Prostate gland (tissue), 2 donors: Measurements from ENCODE around the gene SMAGP. TPM values are rescaled to one million over a fixed set of nuclear protein-coding genes. Genes with fewer than 3 reads are reported as not detected.
A peak's percentile ranks its signal among the peaks of the same experiment; 100 is the strongest.
"Not testable (repeated sequence)": the region's sequence is repeated elsewhere in the genome, so short reads cannot be mapped to it uniquely, and the experiment has no call there.

Experiments
- DNase-seq: peaks from one replicate; pipeline ENCODE4 v3.0.0-alpha.2; 2019; ENCODE audit warnings: low spot score
- H3K27ac ChIP-seq, 2 donors: fragments of 200-600 bp; sonication (generic); 2 replicates each; pipeline ENCODE4 v1.5.1; 2017 to 2019
- H3K27me3 ChIP-seq: fragments of 200-600 bp; sonication (generic); replicated peaks from 2 replicates; pipeline ENCODE4 v1.5.1; 2019; ENCODE audit not compliant: insufficient read depth
- H3K36me3 ChIP-seq, 2 donors: fragments of 200-600 bp; sonication (generic); 1 replicate in 1 of 2; 2 replicates in 1 of 2; pipeline versions ENCODE4 v1.5.1 to v1.8.1; 2017 to 2019
- H3K4me1 ChIP-seq: fragments of 200-600 bp; sonication (generic); replicated peaks from 2 replicates; pipeline ENCODE4 v1.5.1; 2019
- H3K4me3 ChIP-seq, 2 donors: fragments of 200-600 bp; sonication (generic); 2 replicates each; pipeline ENCODE4 v1.5.1; 2017 to 2019
- H3K9me3 ChIP-seq: fragments of 200-600 bp; sonication (generic); 2 replicates; pipeline ENCODE4 v1.5.1; 2017
- POLR2A ChIP-seq: fragments of 450-650 bp; IDR thresholded peaks from one replicate; pipeline ENCODE4 v1.6.1; 2016; ENCODE audit warnings: antibody characterized with exemption, mild to moderate bottlenecking
- POLR2AphosphoS5 ChIP-seq: sonication (generic); formaldehyde crosslinking; IDR thresholded peaks from one replicate; pipeline ENCODE4 v1.6.1; 2017; ENCODE audit warnings: antibody characterized with exemption
- WGBS: methylation state at CpG from one replicate; pipeline ENCODE4 v1.1.5; 2018; 5-methylcytosine and 5-hydroxymethylcytosine counted together
- intact Hi-C: fragments of 100-400 bp; cut with DNase I; formaldehyde crosslinking; loops from one replicate; pipeline ENCODE4 v1.14.2; 2022
- total RNA-seq, 2 donors: library from RNA; depleted of rRNA; stranded (reverse); fragments of >200 nt; gene quantifications; one replicate each; pipeline ENCODE4 v1.1.0, GENCODE V29; 2016
- TF ChIP-seq, protein P1 (sequence below), 4 experiments: fragments of 200-600 bp in 2 of 4; fragments of 450-650 bp in 2 of 4; sonication (generic) in 2 of 4; IDR thresholded peaks; 1 replicate in 3 of 4; 2 replicates in 1 of 4; pipeline ENCODE4 v1.5.1; 2016 to 2019; ENCODE audit warnings: antibody characterized with exemption in 4 of 4, mild to moderate bottlenecking in 2 of 4, moderate library complexity in 2 of 4

Gene SMAGP
- total RNA-seq, 2 donors from 2014 or later, result 10.7 to 15.4 TPM

DNA sequence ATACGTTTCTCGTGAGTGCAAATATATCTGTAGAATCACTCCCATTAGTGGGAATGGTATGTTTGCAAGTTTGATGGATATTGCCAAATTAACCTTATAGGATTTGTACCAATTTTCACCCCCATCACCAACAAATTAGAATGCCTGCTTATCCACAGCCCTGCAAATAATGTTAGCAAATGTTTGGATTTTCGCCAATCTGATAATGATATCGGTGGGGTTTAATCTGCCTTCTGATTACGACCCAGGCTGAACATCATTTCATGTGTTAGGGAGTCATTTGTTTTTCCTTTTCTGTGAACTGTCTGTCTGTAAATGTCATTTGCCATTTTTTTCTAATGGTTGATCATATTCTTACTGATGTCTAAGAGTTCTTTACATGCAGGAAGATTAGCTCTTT lies 35.7 kb downstream of the SMAGP start:
- intact Hi-C loops, result loop anchor here (10.0 kb wide), 1 partner anchor 410 kb away; no protein-coding TSS in a partner anchor
- Histone ChIP-seq H3K36me3 (no peaks in the 10 kb centered on the region), H3K9me3 (no peaks in the 10 kb centered on the region), H3K27me3 (no peaks in the 10 kb centered on the region), H3K4me3 (no peak overlapping the region), H3K27ac (no peak overlapping the region), H3K4me1 (no peaks in the 10 kb centered on the region)
- no peak for DNase-seq
- TF ChIP-seq, protein P1, sequence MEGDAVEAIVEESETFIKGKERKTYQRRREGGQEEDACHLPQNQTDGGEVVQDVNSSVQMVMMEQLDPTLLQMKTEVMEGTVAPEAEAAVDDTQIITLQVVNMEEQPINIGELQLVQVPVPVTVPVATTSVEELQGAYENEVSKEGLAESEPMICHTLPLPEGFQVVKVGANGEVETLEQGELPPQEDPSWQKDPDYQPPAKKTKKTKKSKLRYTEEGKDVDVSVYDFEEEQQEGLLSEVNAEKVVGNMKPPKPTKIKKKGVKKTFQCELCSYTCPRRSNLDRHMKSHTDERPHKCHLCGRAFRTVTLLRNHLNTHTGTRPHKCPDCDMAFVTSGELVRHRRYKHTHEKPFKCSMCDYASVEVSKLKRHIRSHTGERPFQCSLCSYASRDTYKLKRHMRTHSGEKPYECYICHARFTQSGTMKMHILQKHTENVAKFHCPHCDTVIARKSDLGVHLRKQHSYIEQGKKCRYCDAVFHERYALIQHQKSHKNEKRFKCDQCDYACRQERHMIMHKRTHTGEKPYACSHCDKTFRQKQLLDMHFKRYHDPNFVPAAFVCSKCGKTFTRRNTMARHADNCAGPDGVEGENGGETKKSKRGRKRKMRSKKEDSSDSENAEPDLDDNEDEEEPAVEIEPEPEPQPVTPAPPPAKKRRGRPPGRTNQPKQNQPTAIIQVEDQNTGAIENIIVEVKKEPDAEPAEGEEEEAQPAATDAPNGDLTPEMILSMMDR (IDR thresholded peaks at IDR 0.05), result no peak
- no peak for TF ChIP-seq POLR2A
- TF ChIP-seq POLR2AphosphoS5, result no peak
- WGBS, result 45% methylated on average over 5 of the region's 5 CpGs

DNA sequence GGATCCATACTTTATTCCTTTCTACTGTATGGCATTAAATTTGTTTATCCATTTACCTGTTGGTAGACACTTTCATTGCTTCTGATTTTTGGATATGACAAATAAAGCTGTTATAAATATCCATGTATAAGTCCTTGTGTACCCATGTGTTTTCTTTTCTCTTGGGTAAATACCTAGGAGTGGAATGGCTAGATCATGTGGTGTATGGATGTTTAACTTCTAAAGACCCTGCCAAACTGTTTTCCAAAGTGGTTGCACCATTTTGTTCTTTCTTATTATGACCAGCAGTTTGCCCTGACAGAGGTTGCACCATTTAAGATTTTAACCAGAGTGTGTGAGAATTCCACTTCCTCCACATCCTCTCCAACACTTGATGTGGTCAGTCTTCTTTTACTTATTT lies 37.6 kb downstream of the SMAGP start:
- H3K4me1 ChIP-seq, result no peaks in the 10 kb centered on the region
- H3K4me3 ChIP-seq, result no peak overlapping the region
- intact Hi-C loops, result loop anchor here (10.0 kb wide), 1 partner anchor 408 kb away; no protein-coding TSS in a partner anchor
- H3K36me3 ChIP-seq, result no peaks in the 10 kb centered on the region
- no peak for DNase-seq
- no peaks in the 10 kb centered on the region for H3K9me3 ChIP-seq
- no peaks in the 10 kb centered on the region for H3K27me3 ChIP-seq
- TF ChIP-seq, protein P1 (IDR thresholded peaks at IDR 0.05), result no peak
- peak; percentile 65 for TF ChIP-seq POLR2AphosphoS5
- no peak overlapping the region for H3K27ac ChIP-seq

DNA sequence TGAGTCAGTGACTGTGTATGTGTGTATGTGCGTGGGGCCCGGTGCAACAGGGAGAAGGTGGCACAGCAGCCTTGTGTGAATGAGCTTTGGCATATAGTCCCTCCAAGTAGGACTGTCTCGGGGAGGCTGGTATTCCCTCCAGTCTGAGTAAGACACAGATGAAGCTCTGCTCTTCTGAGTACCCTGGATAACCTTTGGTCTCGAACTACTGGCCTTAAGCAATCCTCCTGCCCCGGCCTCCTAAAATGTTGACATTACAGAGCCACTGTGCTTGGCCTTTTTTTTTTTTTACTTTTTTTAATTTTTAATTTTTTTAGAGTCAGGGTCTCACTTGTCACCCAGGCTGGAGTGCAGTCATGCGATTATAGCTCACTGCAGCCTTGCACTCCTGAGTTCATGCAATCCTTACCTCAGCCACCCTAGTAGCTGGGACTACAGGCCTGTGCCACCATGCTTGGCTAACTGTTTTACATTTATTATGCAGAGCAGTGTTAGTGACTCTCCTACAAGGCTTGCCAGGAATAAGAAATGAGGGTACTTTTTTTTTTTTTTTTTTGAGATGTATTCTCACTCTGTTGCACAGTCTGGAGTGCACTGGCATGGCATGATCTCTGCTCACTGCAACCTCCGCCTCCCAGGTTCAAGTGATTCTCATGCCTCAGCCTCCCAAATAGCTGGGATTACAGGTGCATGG lies 41.0 kb downstream of the SMAGP start:
- TF ChIP-seq POLR2AphosphoS5 (no peak), POLR2A (no peak)
- TF ChIP-seq, protein P1 (IDR thresholded peaks at IDR 0.05), result no peak
- 95% methylated on average over 7 of the region's 7 CpGs for WGBS
- intact Hi-C loops, result no loop called here

DNA sequence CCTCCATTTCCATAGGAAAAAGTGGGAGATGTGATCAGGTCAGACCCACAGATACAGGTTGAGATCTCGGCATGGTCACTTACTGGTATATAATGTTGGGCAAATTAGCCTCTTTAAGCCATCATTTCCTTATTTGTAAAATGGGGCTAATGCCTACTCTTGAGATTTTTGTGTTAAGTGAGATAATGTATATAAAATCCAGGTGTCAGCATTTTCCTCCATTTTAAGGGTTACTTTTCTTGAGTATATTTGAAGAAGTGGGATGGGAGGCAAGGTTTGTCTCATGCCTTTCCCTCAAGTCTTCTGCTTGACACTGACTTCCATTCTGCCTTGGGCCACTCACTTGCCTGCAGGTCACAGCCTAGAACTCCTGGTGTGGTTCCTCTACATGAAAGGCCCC lies 42.3 kb downstream of the SMAGP start:
- Histone ChIP-seq H3K4me1 (no peaks in the 10 kb centered on the region), H3K36me3 (no peaks in the 10 kb centered on the region), H3K27me3 (no peaks in the 10 kb centered on the region), H3K27ac (no peak overlapping the region), H3K4me3 (no peak overlapping the region), H3K9me3 (no peaks in the 10 kb centered on the region)
- DNase-seq, result no peak
- intact Hi-C loops, result no loop called here
- WGBS, result 92% methylated on average over 1 of the region's 1 CpG
- TF ChIP-seq POLR2A, result no peak
- no peak for TF ChIP-seq POLR2AphosphoS5
- TF ChIP-seq, protein P1 (IDR thresholded peaks at IDR 0.05), result no peak

More for the DNA sequence above, 41.0 kb downstream of the SMAGP start:
- H3K9me3 ChIP-seq, result no peaks in the 10 kb centered on the region
- no peak overlapping the region for H3K4me3 ChIP-seq
- no peak overlapping the region for H3K27ac ChIP-seq
- no peaks in the 10 kb centered on the region for H3K36me3 ChIP-seq
- no peaks in the 10 kb centered on the region for H3K4me1 ChIP-seq
- no peak for DNase-seq
- no peaks in the 10 kb centered on the region for H3K27me3 ChIP-seq

GRCh38 chr12:51227112-51227511 lies 43.1 kb downstream of the SMAGP start:
- H3K27me3 ChIP-seq, DNase-seq, intact Hi-C loops, H3K36me3 ChIP-seq, H3K9me3 ChIP-seq, H3K4me3 ChIP-seq, H3K4me1 ChIP-seq, H3K27ac ChIP-seq: not testable (repeated sequence)
- WGBS, result 92% methylated on average over 5 of the region's 5 CpGs
